HCT116 (cell line): ENCODE results near the gene LUM. TPM values are rescaled to one million over a fixed set of nuclear protein-coding genes. Genes with fewer than 3 reads are reported as not detected.

ENCODE experiments used
- ATAC-seq: fragments of 200-7000 bp; cut with Tn5 transposase; 2 replicates; pipeline ENCODE4 v1.9.1; 2020; ENCODE audit warnings: mild to moderate bottlenecking, moderate library complexity
- BruUV-seq: library from RNA; stranded (reverse); fragments of 400-500 nt; replicated peaks from 2 replicates; lab custom pipeline; 2021; lab: Mats Ljungman, UMichigan
- CTCF ChIA-PET: fragments of 300-600 bp; sonication (Branson Sonifier 250); formaldehyde crosslinking; loops from one replicate; lab custom pipeline; 2021; ENCODE audit warnings: antibody characterized with exemption; lab: Charles Lee
- POLR2A ChIA-PET: fragments of 300-600, 350-600 bp; sonication (Branson Sonifier 250); formaldehyde crosslinking; loops from one replicate; lab custom pipeline; 2021; ENCODE audit warnings: antibody characterized with exemption; lab: Charles Lee
- RAD21 ChIA-PET, 2 experiments: fragments of 300-600 bp; sonication (Branson Sonifier 250); formaldehyde crosslinking; loops; one replicate each; lab custom pipeline; 2023; ENCODE audit warnings: low total read pairs in 2 of 2; ENCODE audit not compliant: uncharacterized antibody in 2 of 2, unreplicated experiment in 2 of 2, low non-redundant PET in 1 of 2; lab: Charles Lee
- DNase-seq: peaks from one replicate; pipeline ENCODE4 v3.0.0-alpha.2; 2010; ENCODE audit warnings: low read depth, low spot score
- H2AFZ ChIP-seq: fragments of 200-600 bp; shearing (Covaris generic), sonication (generic); 2 replicates; pipeline ENCODE4 v1.6.1; 2017; ENCODE audit warnings: low read depth, mixed run types, mixed read lengths, antibody characterized with exemption, low read length; ENCODE audit not compliant: poor library complexity, severe bottlenecking
- H3K27ac ChIP-seq: 2 replicates; pipeline ENCODE4 v1.5.1; 2012; ENCODE audit warnings: low read depth, low read length
- H3K27me3 ChIP-seq: fragments of 200-600 bp; sonication (generic); 2 replicates; pipeline ENCODE4 v1.6.1; 2016; ENCODE audit warnings: mixed run types, low read length, mixed read lengths; ENCODE audit not compliant: insufficient read depth
- H3K36me3 ChIP-seq, 2 experiments: fragments of 200-500 bp in 1 of 2; fragments of 200-600 bp in 1 of 2; sonication (Bioruptor generic) in 1 of 2; sonication (generic) in 1 of 2; 2 replicates each; pipeline versions ENCODE4 v1.5.1 to v1.6.1; 2014 to 2016; ENCODE audit warnings: low read length in 2 of 2, inconsistent platforms in 1 of 2, mixed read lengths in 1 of 2, mixed run types in 1 of 2; ENCODE audit not compliant: insufficient read depth in 2 of 2, control insufficient read depth in 1 of 2
- H3K4me1 ChIP-seq, 2 experiments: fragments of 200-600 bp in 1 of 2; sonication (generic) in 1 of 2; 2 replicates each; pipeline versions ENCODE4 v1.5.1 to v1.6.1; 2012 to 2017; ENCODE audit warnings: low read length in 2 of 2, inconsistent platforms in 1 of 2, mild to moderate bottlenecking in 1 of 2, mixed read lengths in 1 of 2, mixed run types in 1 of 2, moderate library complexity in 1 of 2; ENCODE audit not compliant: insufficient read depth in 2 of 2, control insufficient read depth in 1 of 2
- H3K4me2 ChIP-seq: fragments of 200-600 bp; sonication (generic); 2 replicates; pipeline ENCODE4 v1.6.1; 2017; ENCODE audit warnings: mixed run types, low read length, mixed read lengths
- H3K4me3 ChIP-seq, 2 experiments: fragments of 200-600 bp in 1 of 2; sonication (generic) in 1 of 2; replicated peaks in 1 of 2; 2 replicates each; pipeline ENCODE4 v1.5.1; 2011 to 2016; ENCODE audit warnings: low read length in 2 of 2, control low read depth in 1 of 2, low read depth in 1 of 2, mild to moderate bottlenecking in 1 of 2, mixed read lengths in 1 of 2, mixed run types in 1 of 2
- H3K79me2 ChIP-seq: fragments of 200-600 bp; sonication (generic); 2 replicates; pipeline ENCODE4 v1.6.1; 2017; ENCODE audit warnings: mild to moderate bottlenecking, mixed run types, low read length, moderate library complexity, mixed read lengths; ENCODE audit not compliant: insufficient read depth
- H3K9ac ChIP-seq: fragments of 200-600 bp; sonication (generic); 2 replicates; pipeline ENCODE4 v1.6.1; 2016; ENCODE audit warnings: low read length, mixed read lengths
- H3K9me2 ChIP-seq: fragments of 200-600 bp; sonication (generic), shearing (Covaris generic); 2 replicates; pipeline ENCODE4 v1.6.1; 2017; ENCODE audit warnings: mixed run types, mild to moderate bottlenecking, moderate library complexity; ENCODE audit not compliant: insufficient read depth
- H3K9me3 ChIP-seq, 2 experiments: fragments of 200-500 bp in 1 of 2; fragments of 200-600 bp in 1 of 2; sonication (Bioruptor generic) in 1 of 2; sonication (generic) in 1 of 2; 2 replicates each; pipeline ENCODE4 v1.6.1; 2014 to 2017; ENCODE audit warnings: low read length in 2 of 2, mixed read lengths in 2 of 2, inconsistent platforms in 1 of 2, low read depth in 1 of 2, mild to moderate bottlenecking in 1 of 2, mixed run types in 1 of 2, moderate library complexity in 1 of 2; ENCODE audit not compliant: control insufficient read depth in 1 of 2, insufficient read depth in 1 of 2
- H4K20me1 ChIP-seq: fragments of 200-600 bp; sonication (generic), shearing (Covaris generic); 2 replicates; pipeline ENCODE4 v1.6.1; 2017; ENCODE audit warnings: mixed run types, mild to moderate bottlenecking, moderate library complexity; ENCODE audit not compliant: insufficient read depth
- CBX3 ChIP-seq: IDR thresholded peaks from 2 replicates; pipeline ENCODE4 v1.6.1; 2012; ENCODE audit warnings: low read depth
- EGR1 ChIP-seq: IDR thresholded peaks from 2 replicates; pipeline ENCODE4 v1.6.1; 2012; ENCODE audit warnings: low read depth
- ELF1 ChIP-seq: IDR thresholded peaks from 2 replicates; pipeline ENCODE4 v1.6.1; 2012; ENCODE audit warnings: low read depth, borderline replicate concordance
- EZH2 ChIP-seq: fragments of 200-600 bp; sonication (generic); IDR thresholded peaks from 2 replicates; pipeline ENCODE4 v1.6.1; 2017; ENCODE audit warnings: antibody characterized with exemption, mixed run types
- EZH2phosphoT487 ChIP-seq: fragments of 200-600 bp; IDR thresholded peaks from 2 replicates; pipeline ENCODE4 v1.6.1; 2018; ENCODE audit warnings: antibody characterized with exemption, borderline replicate concordance
- FOSL1 ChIP-seq: IDR thresholded peaks from 2 replicates; pipeline ENCODE4 v1.6.1; 2012; ENCODE audit warnings: low read depth
- JUND ChIP-seq: IDR thresholded peaks from 2 replicates; pipeline ENCODE4 v1.6.1; 2012
- RAD21 ChIP-seq: IDR thresholded peaks from 2 replicates; pipeline ENCODE4 v1.6.1; 2012; ENCODE audit warnings: low read depth, mild to moderate bottlenecking
- SIN3A ChIP-seq: IDR thresholded peaks from 2 replicates; pipeline ENCODE4 v1.6.1; 2012; ENCODE audit warnings: low read depth
- SP1 ChIP-seq: IDR thresholded peaks from 2 replicates; pipeline ENCODE4 v1.6.1; 2012; ENCODE audit warnings: low read depth
- SRF ChIP-seq: IDR thresholded peaks from 2 replicates; pipeline ENCODE4 v1.6.1; 2012; ENCODE audit warnings: low read depth
- TCF7L2 ChIP-seq: IDR thresholded peaks from 2 replicates; pipeline ENCODE4 v1.7.0; 2011; ENCODE audit warnings: borderline replicate concordance, inconsistent platforms; ENCODE audit not compliant: insufficient read depth, insufficient read length; ENCODE audit errors: extremely low read depth
- YY1 ChIP-seq: IDR thresholded peaks from 2 replicates; pipeline ENCODE4 v1.6.1; 2011; ENCODE audit warnings: low read length, low read depth, moderate library complexity, mild to moderate bottlenecking; ENCODE audit not compliant: insufficient replicate concordance; ENCODE audit errors: extremely low read depth
- intact Hi-C: fragments of 100-400 bp; cut with micrococcal nuclease; formaldehyde crosslinking; loops from 2 replicates; pipeline ENCODE4 v1.10.0; 2022
- total RNA-seq: library from RNA; stranded (reverse); gene quantifications from one replicate; pipeline ENCODE4 v1.2.1, GENCODE V29; 2021; ENCODE audit not compliant: unreplicated experiment
- TF ChIP-seq, protein P1 (sequence below): IDR thresholded peaks from 2 replicates; pipeline ENCODE4 v1.6.1; 2012
- TF ChIP-seq, protein P2 (sequence below): IDR thresholded peaks from 2 replicates; pipeline ENCODE4 v1.6.1; 2012
- TF ChIP-seq, protein P3 (sequence below): IDR thresholded peaks from 2 replicates; pipeline ENCODE4 v1.6.1; 2012; ENCODE audit warnings: low read depth

Gene LUM
- total RNA-seq, 1 experiment from 2014 or later, result 0.69 TPM

DNA sequence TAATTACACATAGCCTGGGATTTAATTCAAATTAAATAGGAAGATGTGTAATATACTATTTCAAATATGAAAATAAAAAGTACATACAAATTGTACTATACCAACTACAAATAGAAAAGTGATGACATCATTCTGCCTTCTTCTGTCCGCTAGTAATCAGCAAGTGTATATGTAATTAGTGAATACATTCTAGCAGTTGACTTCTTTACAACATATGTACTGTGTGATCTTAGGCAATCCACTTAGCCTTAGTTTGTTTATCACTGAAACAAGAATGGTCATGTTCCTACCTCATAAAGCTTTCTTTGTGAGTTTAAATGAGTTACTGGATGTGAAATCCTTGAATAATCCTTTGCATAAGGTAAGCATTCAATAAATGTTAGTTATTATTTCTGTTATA lies 7.8 kb upstream of the LUM start:
- DNase-seq, result no peak

DNA sequence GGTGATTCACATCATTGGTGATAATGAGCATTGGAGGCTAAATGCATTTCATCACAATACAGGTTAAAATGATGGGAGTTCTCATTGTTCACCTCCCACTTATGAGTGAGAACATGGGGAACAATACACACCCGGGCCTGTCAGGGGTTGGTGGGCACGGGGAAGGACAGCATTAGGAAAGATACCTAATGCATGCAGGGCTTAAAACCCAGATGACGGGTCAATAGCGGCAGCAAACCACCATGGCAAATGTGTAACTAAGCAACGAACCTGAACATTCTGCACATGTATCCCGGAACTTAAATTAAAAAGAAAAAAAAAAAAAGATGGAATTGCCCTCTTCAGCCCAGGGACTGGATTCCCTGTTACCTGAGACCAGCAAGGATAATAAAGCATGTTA lies 2.3 kb upstream of the LUM start:
- Histone ChIP-seq H3K4me3 (no peak overlapping the region), H3K4me2 (no peak overlapping the region), H4K20me1 (no peaks in the 10 kb centered on the region), H3K9me3 (no peaks in the 10 kb centered on the region), H3K36me3 (no peaks in the 10 kb centered on the region), H3K9ac (no peak overlapping the region), H3K79me2 (no peaks in the 10 kb centered on the region), H3K27ac (no peak overlapping the region), H2AFZ (no peak overlapping the region), H3K4me1 (no peaks in the 10 kb centered on the region), H3K9me2 (no peaks in the 10 kb centered on the region), H3K27me3 (no peaks in the 10 kb centered on the region)
- RAD21 ChIA-PET, result no interaction called here
- POLR2A ChIA-PET, result interaction anchor here (0.6 kb wide), 1 partner anchor 1466 kb away, joined by 5 read pairs; no protein-coding TSS in a partner anchor
- intact Hi-C loops, result no loop called here
- BruUV-seq, result no TSS peak
- DNase-seq (no peak), ATAC-seq (no peak)
- CTCF ChIA-PET, result interaction anchor here (1.2 kb wide), 1 partner anchor 169 kb away, joined by 3 read pairs; no protein-coding TSS in a partner anchor
- TF ChIP-seq SIN3A (no peak), FOSL1 (no peak), ELF1 (no peak), YY1 (no peak), RAD21 (no peak), JUND (no peak), SRF (no peak), TCF7L2 (no peak), CBX3 (no peak), EZH2phosphoT487 (no peak), EZH2 (no peak), EGR1 (no peak), SP1 (no peak)
- TF ChIP-seq, protein P1, sequence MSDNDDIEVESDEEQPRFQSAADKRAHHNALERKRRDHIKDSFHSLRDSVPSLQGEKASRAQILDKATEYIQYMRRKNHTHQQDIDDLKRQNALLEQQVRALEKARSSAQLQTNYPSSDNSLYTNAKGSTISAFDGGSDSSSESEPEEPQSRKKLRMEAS, result no peak
- TF ChIP-seq, protein P2, sequence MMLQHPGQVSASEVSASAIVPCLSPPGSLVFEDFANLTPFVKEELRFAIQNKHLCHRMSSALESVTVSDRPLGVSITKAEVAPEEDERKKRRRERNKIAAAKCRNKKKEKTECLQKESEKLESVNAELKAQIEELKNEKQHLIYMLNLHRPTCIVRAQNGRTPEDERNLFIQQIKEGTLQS, result no peak

More for the DNA sequence above, 7.8 kb upstream of the LUM start:
- H2AFZ ChIP-seq, result no peak overlapping the region
- no peak for ATAC-seq
- ChIA-PET CTCF (no interaction called here), RAD21 (no interaction called here), POLR2A (no interaction called here)
- no peaks in the 10 kb centered on the region for H3K9me2 ChIP-seq
- no peak overlapping the region for H3K4me3 ChIP-seq
- H3K27ac ChIP-seq, result no peak overlapping the region
- H3K4me2 ChIP-seq, result no peak overlapping the region
- no peak overlapping the region for H3K9ac ChIP-seq
- H3K36me3 ChIP-seq, result no peaks in the 10 kb centered on the region
- no peaks in the 10 kb centered on the region for H4K20me1 ChIP-seq
- H3K4me1 ChIP-seq, result no peaks in the 10 kb centered on the region
- no peaks in the 10 kb centered on the region for H3K9me3 ChIP-seq
- no peaks in the 10 kb centered on the region for H3K27me3 ChIP-seq
- TF ChIP-seq, protein P3, sequence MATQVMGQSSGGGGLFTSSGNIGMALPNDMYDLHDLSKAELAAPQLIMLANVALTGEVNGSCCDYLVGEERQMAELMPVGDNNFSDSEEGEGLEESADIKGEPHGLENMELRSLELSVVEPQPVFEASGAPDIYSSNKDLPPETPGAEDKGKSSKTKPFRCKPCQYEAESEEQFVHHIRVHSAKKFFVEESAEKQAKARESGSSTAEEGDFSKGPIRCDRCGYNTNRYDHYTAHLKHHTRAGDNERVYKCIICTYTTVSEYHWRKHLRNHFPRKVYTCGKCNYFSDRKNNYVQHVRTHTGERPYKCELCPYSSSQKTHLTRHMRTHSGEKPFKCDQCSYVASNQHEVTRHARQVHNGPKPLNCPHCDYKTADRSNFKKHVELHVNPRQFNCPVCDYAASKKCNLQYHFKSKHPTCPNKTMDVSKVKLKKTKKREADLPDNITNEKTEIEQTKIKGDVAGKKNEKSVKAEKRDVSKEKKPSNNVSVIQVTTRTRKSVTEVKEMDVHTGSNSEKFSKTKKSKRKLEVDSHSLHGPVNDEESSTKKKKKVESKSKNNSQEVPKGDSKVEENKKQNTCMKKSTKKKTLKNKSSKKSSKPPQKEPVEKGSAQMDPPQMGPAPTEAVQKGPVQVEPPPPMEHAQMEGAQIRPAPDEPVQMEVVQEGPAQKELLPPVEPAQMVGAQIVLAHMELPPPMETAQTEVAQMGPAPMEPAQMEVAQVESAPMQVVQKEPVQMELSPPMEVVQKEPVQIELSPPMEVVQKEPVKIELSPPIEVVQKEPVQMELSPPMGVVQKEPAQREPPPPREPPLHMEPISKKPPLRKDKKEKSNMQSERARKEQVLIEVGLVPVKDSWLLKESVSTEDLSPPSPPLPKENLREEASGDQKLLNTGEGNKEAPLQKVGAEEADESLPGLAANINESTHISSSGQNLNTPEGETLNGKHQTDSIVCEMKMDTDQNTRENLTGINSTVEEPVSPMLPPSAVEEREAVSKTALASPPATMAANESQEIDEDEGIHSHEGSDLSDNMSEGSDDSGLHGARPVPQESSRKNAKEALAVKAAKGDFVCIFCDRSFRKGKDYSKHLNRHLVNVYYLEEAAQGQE, result no peak
- TF ChIP-seq SP1, result no peak
- TF ChIP-seq YY1, result no peak
- TF ChIP-seq RAD21, result no peak
- no peaks in the 10 kb centered on the region for H3K79me2 ChIP-seq
- intact Hi-C loops, result no loop called here
- no TSS peak for BruUV-seq
